Mesothelial cell of epicardium (in vitro differentiated cells): ENCODE results near the gene KLHL33. TPM values are rescaled to one million over a fixed set of nuclear protein-coding genes. Genes with fewer than 3 reads are reported as not detected.

Source experiments
- DNase-seq, 2 experiments: peaks; one replicate each; pipeline ENCODE4 v3.0.0; 2021; ENCODE audit warnings: low spot score in 2 of 2; ENCODE audit not compliant: unreplicated experiment in 2 of 2
- H3K27ac Mint-ChIP-seq: 2 replicates; pipeline ENCODE4 v1.8.0; 2021; ENCODE audit warnings: mixed read lengths
- H3K27me3 Mint-ChIP-seq: 2 replicates; pipeline ENCODE4 v1.8.0; 2021; ENCODE audit warnings: low read depth, mixed read lengths
- H3K36me3 Mint-ChIP-seq: 2 replicates; pipeline ENCODE4 v1.8.0; 2021; ENCODE audit warnings: mixed read lengths
- H3K4me1 Mint-ChIP-seq: 2 replicates; pipeline ENCODE4 v1.8.0; 2021; ENCODE audit warnings: mixed read lengths
- H3K4me3 Mint-ChIP-seq: 2 replicates; pipeline ENCODE4 v1.8.0; 2021; ENCODE audit warnings: mild to moderate bottlenecking, moderate library complexity, mixed read lengths
- H3K9me3 Mint-ChIP-seq: 2 replicates; pipeline ENCODE4 v1.8.0; 2021; ENCODE audit warnings: mixed read lengths
- total RNA-seq: library from RNA; stranded (reverse); gene quantifications from 3 replicates; pipeline ENCODE4 v1.2.1, GENCODE V29; 2021
- TF ChIP-seq, protein P1 (sequence below): fragments of 200-600 bp; sonication (generic); IDR thresholded peaks from one replicate; pipeline ENCODE4 v1.5.0; 2021; ENCODE audit warnings: antibody characterized with exemption; ENCODE audit not compliant: unreplicated experiment

Gene KLHL33
- total RNA-seq, 1 donor from 2014 or later, result 0.13 TPM

DNA sequence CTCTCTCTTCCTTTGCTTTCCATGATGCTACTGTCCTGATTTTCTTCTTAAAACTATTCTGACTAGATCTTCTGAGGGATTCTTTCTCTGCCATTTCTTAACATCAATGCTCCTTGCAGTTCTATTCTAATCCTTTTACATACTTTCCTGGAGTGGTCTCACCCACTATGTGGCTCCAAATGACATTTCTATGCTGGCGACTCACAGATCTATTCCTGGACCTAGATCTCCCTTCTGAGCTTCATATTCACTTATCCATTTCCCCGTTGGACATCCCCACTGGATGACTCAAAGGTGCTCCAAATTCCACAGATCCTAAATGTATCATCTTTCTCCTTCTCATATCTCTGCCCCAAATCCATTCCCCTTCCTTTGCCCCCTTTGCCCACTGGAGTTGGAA, 26.7 kb downstream of the KLHL33 start:
- peaks cover 13% of the 10 kb centered on the region for H3K36me3 Mint-ChIP-seq
- H3K27ac Mint-ChIP-seq, result no peak overlapping the region
- H3K4me1 Mint-ChIP-seq, result peaks cover 13% of the 10 kb centered on the region
- no peak overlapping the region for H3K4me3 Mint-ChIP-seq
- no peak for DNase-seq
- no peaks in the 10 kb centered on the region for H3K27me3 Mint-ChIP-seq
- TF ChIP-seq, protein P1, sequence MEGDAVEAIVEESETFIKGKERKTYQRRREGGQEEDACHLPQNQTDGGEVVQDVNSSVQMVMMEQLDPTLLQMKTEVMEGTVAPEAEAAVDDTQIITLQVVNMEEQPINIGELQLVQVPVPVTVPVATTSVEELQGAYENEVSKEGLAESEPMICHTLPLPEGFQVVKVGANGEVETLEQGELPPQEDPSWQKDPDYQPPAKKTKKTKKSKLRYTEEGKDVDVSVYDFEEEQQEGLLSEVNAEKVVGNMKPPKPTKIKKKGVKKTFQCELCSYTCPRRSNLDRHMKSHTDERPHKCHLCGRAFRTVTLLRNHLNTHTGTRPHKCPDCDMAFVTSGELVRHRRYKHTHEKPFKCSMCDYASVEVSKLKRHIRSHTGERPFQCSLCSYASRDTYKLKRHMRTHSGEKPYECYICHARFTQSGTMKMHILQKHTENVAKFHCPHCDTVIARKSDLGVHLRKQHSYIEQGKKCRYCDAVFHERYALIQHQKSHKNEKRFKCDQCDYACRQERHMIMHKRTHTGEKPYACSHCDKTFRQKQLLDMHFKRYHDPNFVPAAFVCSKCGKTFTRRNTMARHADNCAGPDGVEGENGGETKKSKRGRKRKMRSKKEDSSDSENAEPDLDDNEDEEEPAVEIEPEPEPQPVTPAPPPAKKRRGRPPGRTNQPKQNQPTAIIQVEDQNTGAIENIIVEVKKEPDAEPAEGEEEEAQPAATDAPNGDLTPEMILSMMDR, result no peak
- no peaks in the 10 kb centered on the region for H3K9me3 Mint-ChIP-seq

DNA sequence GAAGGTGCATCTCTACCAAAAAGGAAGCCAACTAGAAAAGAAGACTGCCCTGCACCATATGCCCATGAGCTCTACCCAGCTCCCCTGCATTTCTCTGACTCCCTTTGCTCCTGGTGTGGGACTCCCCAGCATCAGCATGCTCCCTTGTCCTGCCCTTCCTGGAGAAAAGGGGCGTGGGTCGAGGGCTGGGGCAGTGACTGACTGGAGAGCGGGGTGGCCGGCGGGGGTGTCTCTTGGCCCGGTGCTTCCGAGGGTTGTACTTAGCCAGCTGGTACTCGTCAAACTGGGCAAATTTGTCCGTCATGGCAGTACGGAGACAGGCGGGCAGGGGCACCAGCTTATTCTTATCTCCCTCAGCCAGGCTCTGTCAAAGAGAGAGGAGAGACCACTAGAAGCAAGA, 32.4 kb downstream of the KLHL33 start:
- H3K9me3 Mint-ChIP-seq, result no peaks in the 10 kb centered on the region

DNA sequence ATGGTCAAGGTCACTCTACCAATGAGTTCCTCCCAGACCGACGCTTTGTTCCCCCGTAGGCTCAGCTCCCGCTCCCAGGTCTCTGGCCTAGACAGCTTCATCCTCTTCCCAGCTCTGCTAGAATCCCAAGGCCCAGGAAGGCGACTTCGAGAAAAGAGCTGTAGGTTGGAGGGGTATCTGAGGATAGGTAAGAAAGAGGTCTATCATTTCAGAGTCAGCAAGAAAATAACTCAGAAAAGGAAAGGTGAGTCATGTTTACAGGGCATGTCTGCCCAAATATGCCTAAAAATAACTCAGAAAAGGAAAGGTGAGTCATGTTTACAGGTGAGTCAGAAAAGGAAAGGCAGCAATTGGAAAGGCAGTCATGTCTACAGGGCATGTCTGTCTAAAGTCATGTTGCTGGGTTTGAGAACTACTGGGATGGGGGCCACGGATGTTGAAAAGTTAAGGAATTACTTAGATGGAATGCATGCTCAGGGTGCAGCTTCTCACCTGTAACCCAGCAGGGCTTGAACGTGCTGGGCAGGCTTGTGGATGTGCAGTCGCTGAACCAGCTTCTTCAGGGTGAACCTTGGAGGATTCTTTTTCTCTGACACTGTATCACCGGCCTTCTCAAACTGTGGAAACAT, 34.9 kb downstream of the KLHL33 start:
- TF ChIP-seq, protein P1, result no peak
- Mint-ChIP-seq H3K36me3 (peaks cover 21% of the 10 kb centered on the region), H3K27me3 (no peaks in the 10 kb centered on the region), H3K4me1 (no peaks in the 10 kb centered on the region), H3K4me3 (no peak overlapping the region), H3K9me3 (no peaks in the 10 kb centered on the region), H3K27ac (no peak overlapping the region)
- no peak for DNase-seq

More for the DNA sequence above, 32.4 kb downstream of the KLHL33 start:
- Mint-ChIP-seq H3K27me3 (no peaks in the 10 kb centered on the region), H3K36me3 (peaks cover 24% of the 10 kb centered on the region), H3K4me1 (no peaks in the 10 kb centered on the region), H3K27ac (no peak overlapping the region), H3K4me3 (no peak overlapping the region)
- TF ChIP-seq, protein P1, result no peak
- no peak for DNase-seq

DNA sequence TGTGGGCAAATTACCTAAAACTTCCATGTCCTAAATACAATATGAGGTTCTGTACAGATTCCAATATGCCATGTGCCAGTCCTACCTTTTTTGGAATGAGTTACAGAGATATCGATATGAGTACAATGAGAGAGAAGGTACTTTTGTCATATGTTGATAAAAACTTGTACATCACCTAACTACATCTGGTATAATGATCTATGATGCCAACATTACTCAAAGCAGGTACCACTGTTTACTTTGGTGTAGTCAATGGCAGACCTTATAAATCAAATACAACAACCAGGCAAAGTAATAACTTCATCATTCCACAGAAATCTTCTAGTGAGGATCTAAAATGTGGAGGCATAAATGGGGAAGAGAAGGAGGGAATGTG, 35.4 kb downstream of the KLHL33 start:
- H3K27ac Mint-ChIP-seq, result no peak overlapping the region
- H3K36me3 Mint-ChIP-seq, result peaks cover 21% of the 10 kb centered on the region
- H3K4me3 Mint-ChIP-seq, result no peak overlapping the region
- no peak for DNase-seq
- TF ChIP-seq, protein P1, result no peak
- no peaks in the 10 kb centered on the region for H3K4me1 Mint-ChIP-seq
- H3K27me3 Mint-ChIP-seq, result no peaks in the 10 kb centered on the region
- H3K9me3 Mint-ChIP-seq, result no peaks in the 10 kb centered on the region

DNA sequence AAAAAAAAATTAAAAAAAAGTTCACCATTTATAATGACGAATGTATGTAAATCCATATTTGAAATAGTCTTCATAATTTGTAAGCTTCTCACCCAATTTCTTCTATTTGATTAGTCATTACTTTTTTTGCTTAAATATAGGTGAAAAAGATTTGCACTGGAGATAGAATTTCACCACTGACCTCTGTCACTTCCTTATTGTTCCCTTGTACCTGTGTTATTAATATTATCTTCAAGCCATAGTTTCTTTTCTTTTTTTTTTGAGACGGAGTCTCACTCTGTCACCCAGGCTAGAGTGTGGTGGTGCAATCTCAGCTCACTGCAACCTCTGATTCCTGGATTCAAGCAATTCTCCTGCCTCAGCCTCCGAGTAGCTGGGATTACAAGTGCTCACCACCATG, 38.5 kb downstream of the KLHL33 start:
- Mint-ChIP-seq H3K4me3 (no peak overlapping the region), H3K9me3 (no peaks in the 10 kb centered on the region), H3K4me1 (no peaks in the 10 kb centered on the region), H3K27ac (no peak overlapping the region), H3K27me3 (no peaks in the 10 kb centered on the region), H3K36me3 (peaks cover 15% of the 10 kb centered on the region)
- DNase-seq, result no peak
- TF ChIP-seq, protein P1, result no peak

DNA sequence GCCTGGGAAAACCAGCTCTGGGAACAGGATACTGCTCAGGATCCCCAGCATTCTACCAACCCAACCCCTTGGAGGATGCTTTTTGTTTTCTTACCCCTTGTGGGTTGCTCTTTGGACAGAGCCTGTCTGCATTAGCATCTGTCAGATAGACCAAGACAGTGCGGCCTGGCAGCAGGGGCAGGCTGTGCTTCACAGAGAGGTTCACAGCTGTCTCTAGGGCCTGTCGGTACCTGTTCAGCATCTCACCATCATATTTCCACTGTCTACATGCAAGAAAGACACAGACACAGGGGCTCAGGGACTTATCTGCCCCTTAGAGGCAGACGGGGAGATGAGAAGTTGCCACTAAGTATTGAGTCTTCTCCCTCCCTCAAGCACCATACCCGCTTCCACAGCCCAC, 44.5 kb downstream of the KLHL33 start:
- H3K27ac Mint-ChIP-seq, result no peak overlapping the region
- no peak for DNase-seq
- TF ChIP-seq, protein P1, result no peak
- no peaks in the 10 kb centered on the region for H3K9me3 Mint-ChIP-seq
- no peaks in the 10 kb centered on the region for H3K4me1 Mint-ChIP-seq
- no peak overlapping the region for H3K4me3 Mint-ChIP-seq
- peaks cover 16% of the 10 kb centered on the region for H3K36me3 Mint-ChIP-seq
- H3K27me3 Mint-ChIP-seq, result no peaks in the 10 kb centered on the region
